ENCODE results near the gene CHD2.
"Not testable (repeated sequence)": the region's sequence is repeated elsewhere in the genome, so short reads cannot be mapped to it uniquely, and the experiment has no call there.

Gene CHD2

GRCh38 chr15:92914768-92915221 lies 14.7 kb downstream of the CHD2 start:
- Histone ChIP-seq H3K4me1 (ENCODE audit: control insufficient read depth in 1 of 2, insufficient read depth in 2 of 2, low read length in 2 of 2) (peaks cover 37 to 57% of the 10 kb centered on the region in 2 donors), H3K4me3 (ENCODE audit: low read depth in 1 of 2, low read length in 2 of 2) (no peak overlapping the region), H3K36me3 (ENCODE audit: control insufficient read depth in 1 of 2, insufficient read depth in 2 of 2, low read length in 2 of 2) (peaks cover 0 to 5% of the 10 kb centered on the region in 2 donors), H3K27ac (ENCODE audit: low read depth, low read length) (peak overlapping the region; percentile 47), H3K9me3 (ENCODE audit: control insufficient read depth in 1 of 2, low read length in 2 of 2) (no peaks in the 10 kb centered on the region), H3K9ac (ENCODE audit: low read depth in 1 of 2, low read length in 2 of 2) (peak overlapping the region in 1 of 2 donors; percentile 35), H3K27me3 (ENCODE audit: control insufficient read depth in 1 of 2, insufficient read depth in 2 of 2, low read length in 2 of 2) (no peaks in the 10 kb centered on the region)

- Histone ChIP-seq H3K4me3 (ENCODE audit: low read depth in 1 of 2, low read length in 2 of 2) (no peak overlapping the region), H3K27me3 (ENCODE audit: control insufficient read depth in 1 of 2, insufficient read depth in 2 of 2, low read length in 2 of 2) (no peaks in the 10 kb centered on the region), H3K36me3 (ENCODE audit: control insufficient read depth in 1 of 2, insufficient read depth in 2 of 2, low read length in 2 of 2) (no peaks in the 10 kb centered on the region), H3K27ac (ENCODE audit: low read depth, low read length) (no peak overlapping the region), H3K4me1 (ENCODE audit: control insufficient read depth in 1 of 2, insufficient read depth in 2 of 2, low read length in 2 of 2) (peaks cover 36 to 59% of the 10 kb centered on the region in 2 donors), H3K9ac (ENCODE audit: low read depth in 1 of 2, low read length in 2 of 2) (no peak overlapping the region), H3K9me3 (ENCODE audit: control insufficient read depth in 1 of 2, low read length in 2 of 2) (no peaks in the 10 kb centered on the region)
Observed at GRCh38 chr15:92915766-92916435, 15.8 kb downstream of the CHD2 start.

DNA sequence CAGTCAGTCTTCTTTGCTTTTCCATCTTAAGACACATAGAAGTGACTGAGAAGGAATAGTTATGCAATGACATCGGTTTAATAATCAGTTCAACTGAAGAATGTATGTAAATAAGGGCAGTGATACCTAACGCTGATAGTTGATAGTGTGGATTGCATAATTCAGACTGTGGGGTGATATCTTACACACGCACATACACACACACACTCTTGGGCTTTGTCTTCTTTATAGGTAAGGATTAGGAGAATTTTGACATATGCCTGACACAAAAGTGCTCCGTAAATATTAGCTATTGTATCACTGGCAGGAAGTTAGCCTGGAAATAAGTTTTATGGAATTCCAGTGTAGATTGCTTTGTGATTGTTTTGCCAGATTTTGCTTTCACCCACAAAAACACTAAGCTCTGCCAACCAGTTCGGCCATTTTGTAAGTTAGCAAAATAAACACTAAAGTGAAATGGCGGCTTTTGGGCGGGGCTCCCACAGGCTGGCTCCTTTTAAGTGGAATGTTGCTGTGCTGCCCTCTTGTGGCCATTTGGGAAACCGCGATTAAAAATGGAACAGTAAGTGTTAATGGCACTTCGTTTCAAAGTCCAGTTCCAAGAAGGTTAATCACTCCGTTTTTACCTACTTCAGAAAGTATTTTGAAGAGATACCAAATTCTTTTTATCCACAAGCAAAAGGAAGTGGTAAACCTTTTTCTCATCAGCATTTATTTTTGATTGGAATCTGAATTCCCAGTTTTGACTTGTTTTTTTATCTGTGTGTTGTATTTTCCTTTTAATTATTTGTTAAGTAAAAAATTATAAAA lies 17.7 kb downstream of the CHD2 start:
- Histone ChIP-seq H3K4me1 (ENCODE audit: control insufficient read depth in 1 of 2, insufficient read depth in 2 of 2, low read length in 2 of 2) (peaks cover 50 to 64% of the 10 kb centered on the region in 2 donors), H3K9ac (ENCODE audit: low read depth in 1 of 2, low read length in 2 of 2) (peak overlapping the region; percentile 11 to 49), H3K36me3 (ENCODE audit: control insufficient read depth in 1 of 2, insufficient read depth in 2 of 2, low read length in 2 of 2) (peaks cover 0 to 3% of the 10 kb centered on the region in 2 donors), H3K27me3 (ENCODE audit: control insufficient read depth in 1 of 2, insufficient read depth in 2 of 2, low read length in 2 of 2) (no peaks in the 10 kb centered on the region), H3K27ac (ENCODE audit: low read depth, low read length) (peak overlapping the region; percentile 63), H3K9me3 (ENCODE audit: control insufficient read depth in 1 of 2, low read length in 2 of 2) (no peaks in the 10 kb centered on the region), H3K4me3 (ENCODE audit: low read depth in 1 of 2, low read length in 2 of 2) (peak overlapping the region; percentile 5 to 21)

GRCh38 chr15:92918881-92919280 lies 18.8 kb downstream of the CHD2 start:
- not testable (repeated sequence) for H3K27ac ChIP-seq (ENCODE audit: low read depth, low read length); H3K27me3 ChIP-seq (ENCODE audit: control insufficient read depth in 1 of 2, insufficient read depth in 2 of 2, low read length in 2 of 2); H3K4me3 ChIP-seq (ENCODE audit: low read depth in 1 of 2, low read length in 2 of 2); H3K9me3 ChIP-seq (ENCODE audit: control insufficient read depth in 1 of 2, low read length in 2 of 2); H3K36me3 ChIP-seq (ENCODE audit: control insufficient read depth in 1 of 2, insufficient read depth in 2 of 2, low read length in 2 of 2); H3K9ac ChIP-seq (ENCODE audit: low read depth in 1 of 2, low read length in 2 of 2)
- peaks cover 51 to 60% of the 10 kb centered on the region in 2 donors for H3K4me1 ChIP-seq (ENCODE audit: control insufficient read depth in 1 of 2, insufficient read depth in 2 of 2, low read length in 2 of 2)

GRCh38 chr15:92920595-92921161 lies 20.6 kb downstream of the CHD2 start:
- no peaks in the 10 kb centered on the region for H3K27me3 ChIP-seq (ENCODE audit: control insufficient read depth in 1 of 2, insufficient read depth in 2 of 2, low read length in 2 of 2)
- no peaks in the 10 kb centered on the region for H3K9me3 ChIP-seq (ENCODE audit: control insufficient read depth in 1 of 2, low read length in 2 of 2)
- no peak overlapping the region for H3K27ac ChIP-seq (ENCODE audit: low read depth, low read length)
- peak overlapping the region in 1 of 2 donors; percentile 35 for H3K9ac ChIP-seq (ENCODE audit: low read depth in 1 of 2, low read length in 2 of 2)
- H3K4me3 ChIP-seq (ENCODE audit: low read depth in 1 of 2, low read length in 2 of 2), result no peak overlapping the region
- peaks cover 2 to 18% of the 10 kb centered on the region in 2 donors for H3K36me3 ChIP-seq (ENCODE audit: control insufficient read depth in 1 of 2, insufficient read depth in 2 of 2, low read length in 2 of 2)
- H3K4me1 ChIP-seq (ENCODE audit: control insufficient read depth in 1 of 2, insufficient read depth in 2 of 2, low read length in 2 of 2), result peaks cover 53 to 65% of the 10 kb centered on the region in 2 donors

DNA sequence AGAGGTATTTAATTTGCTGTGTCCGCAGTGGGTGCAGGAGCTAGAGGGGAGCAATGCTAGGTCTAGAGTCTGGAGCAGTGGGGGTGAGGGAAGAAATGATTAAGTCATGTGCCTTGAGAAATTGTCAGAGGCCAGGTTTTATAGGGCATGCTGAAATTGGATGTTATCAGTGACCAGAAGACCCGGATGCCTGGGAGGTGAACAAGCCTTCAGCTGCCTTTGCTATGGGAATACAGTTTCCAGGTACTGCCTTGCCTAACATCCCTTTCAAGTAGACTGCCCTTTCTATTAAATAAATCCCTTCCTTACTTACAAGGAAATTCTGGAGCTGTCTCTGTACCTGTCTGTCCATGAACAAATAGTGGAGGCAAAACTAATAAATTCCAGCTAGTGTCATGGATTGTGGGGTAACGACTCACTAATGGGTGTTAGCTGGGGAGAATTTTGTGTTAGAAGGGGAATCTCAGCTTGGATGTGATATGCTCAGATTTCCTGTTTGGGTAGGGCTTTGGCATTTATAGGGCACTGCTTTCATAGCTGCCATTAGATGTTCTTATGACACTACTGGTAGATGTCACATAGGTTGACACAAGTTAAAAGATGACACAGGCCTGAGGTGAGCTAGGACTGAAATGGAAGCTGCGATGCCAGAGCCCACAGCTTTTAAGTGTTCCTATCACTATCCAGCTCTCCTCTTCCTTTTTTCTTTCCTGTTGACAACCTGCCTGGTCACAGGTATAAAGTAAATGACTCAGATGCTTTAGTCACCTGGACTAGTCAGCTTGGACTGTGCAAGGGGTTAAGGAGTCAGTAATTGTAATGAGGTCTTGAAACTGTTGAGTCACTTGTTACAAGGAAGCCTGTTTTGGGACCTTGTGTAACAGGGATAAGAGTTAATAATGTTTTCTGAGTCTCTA lies 21.3 kb downstream of the CHD2 start:
- no peak overlapping the region for H3K4me3 ChIP-seq (ENCODE audit: low read depth in 1 of 2, low read length in 2 of 2)
- H3K9ac ChIP-seq (ENCODE audit: low read depth in 1 of 2, low read length in 2 of 2), result peak overlapping the region; percentile 15 to 35
- H3K36me3 ChIP-seq (ENCODE audit: control insufficient read depth in 1 of 2, insufficient read depth in 2 of 2, low read length in 2 of 2), result peaks cover 9 to 26% of the 10 kb centered on the region in 2 donors
- H3K27me3 ChIP-seq (ENCODE audit: control insufficient read depth in 1 of 2, insufficient read depth in 2 of 2, low read length in 2 of 2), result no peaks in the 10 kb centered on the region
- H3K4me1 ChIP-seq (ENCODE audit: control insufficient read depth in 1 of 2, insufficient read depth in 2 of 2, low read length in 2 of 2), result peaks cover 61 to 73% of the 10 kb centered on the region in 2 donors
- no peaks in the 10 kb centered on the region for H3K9me3 ChIP-seq (ENCODE audit: control insufficient read depth in 1 of 2, low read length in 2 of 2)
- H3K27ac ChIP-seq (ENCODE audit: low read depth, low read length), result peak overlapping the region; percentile 73

GRCh38 chr15:92922418-92923002 lies 22.4 kb downstream of the CHD2 start:
- Histone ChIP-seq H3K4me3 (ENCODE audit: low read depth in 1 of 2, low read length in 2 of 2) (peak overlapping the region in 1 of 2 donors; percentile 17), H3K4me1 (ENCODE audit: control insufficient read depth in 1 of 2, insufficient read depth in 2 of 2, low read length in 2 of 2) (peaks cover 58 to 69% of the 10 kb centered on the region in 2 donors), H3K9ac (ENCODE audit: low read depth in 1 of 2, low read length in 2 of 2) (peak overlapping the region in 1 of 2 donors; percentile 3), H3K36me3 (ENCODE audit: control insufficient read depth in 1 of 2, insufficient read depth in 2 of 2, low read length in 2 of 2) (peaks cover 14 to 34% of the 10 kb centered on the region in 2 donors), H3K27ac (ENCODE audit: low read depth, low read length) (peak overlapping the region; percentile 27), H3K27me3 (ENCODE audit: control insufficient read depth in 1 of 2, insufficient read depth in 2 of 2, low read length in 2 of 2) (no peaks in the 10 kb centered on the region), H3K9me3 (ENCODE audit: control insufficient read depth in 1 of 2, low read length in 2 of 2) (no peaks in the 10 kb centered on the region)

GRCh38 chr15:92924216-92924615 lies 24.1 kb downstream of the CHD2 start:
- Histone ChIP-seq H3K4me1 (ENCODE audit: control insufficient read depth in 1 of 2, insufficient read depth in 2 of 2, low read length in 2 of 2) (peaks cover 55 to 66% of the 10 kb centered on the region in 2 donors), H3K9me3 (ENCODE audit: control insufficient read depth in 1 of 2, low read length in 2 of 2) (no peaks in the 10 kb centered on the region), H3K4me3 (ENCODE audit: low read depth in 1 of 2, low read length in 2 of 2) (no peak overlapping the region), H3K36me3 (ENCODE audit: control insufficient read depth in 1 of 2, insufficient read depth in 2 of 2, low read length in 2 of 2) (peaks cover 31 to 52% of the 10 kb centered on the region in 2 donors), H3K9ac (ENCODE audit: low read depth in 1 of 2, low read length in 2 of 2) (no peak overlapping the region), H3K27ac (ENCODE audit: low read depth, low read length) (no peak overlapping the region), H3K27me3 (ENCODE audit: control insufficient read depth in 1 of 2, insufficient read depth in 2 of 2, low read length in 2 of 2) (no peaks in the 10 kb centered on the region)

DNA sequence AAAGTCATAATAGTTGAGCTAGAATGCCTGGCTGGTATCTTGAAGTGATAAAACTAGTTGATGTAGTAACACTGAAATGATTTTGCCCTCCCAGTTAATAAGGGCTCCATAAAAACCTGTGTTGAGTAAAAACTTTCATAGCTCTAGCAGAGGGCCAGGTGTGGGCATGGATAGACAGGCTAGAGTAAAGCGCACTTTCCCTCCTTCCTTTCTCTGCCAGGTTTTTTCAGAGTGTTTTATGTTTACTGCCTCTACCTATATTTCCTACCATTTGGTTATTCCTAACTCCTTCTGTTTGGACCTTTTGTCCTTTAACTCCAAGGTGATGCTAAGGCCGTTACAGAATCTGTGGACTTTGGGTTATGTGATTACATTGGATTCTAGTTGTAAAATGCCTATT lies 25.3 kb downstream of the CHD2 start:
- Histone ChIP-seq H3K9me3 (ENCODE audit: control insufficient read depth in 1 of 2, low read length in 2 of 2) (no peaks in the 10 kb centered on the region), H3K27me3 (ENCODE audit: control insufficient read depth in 1 of 2, insufficient read depth in 2 of 2, low read length in 2 of 2) (no peaks in the 10 kb centered on the region), H3K36me3 (ENCODE audit: control insufficient read depth in 1 of 2, insufficient read depth in 2 of 2, low read length in 2 of 2) (peaks cover 38 to 62% of the 10 kb centered on the region in 2 donors), H3K4me3 (ENCODE audit: low read depth in 1 of 2, low read length in 2 of 2) (no peak overlapping the region), H3K9ac (ENCODE audit: low read depth in 1 of 2, low read length in 2 of 2) (no peak overlapping the region), H3K27ac (ENCODE audit: low read depth, low read length) (no peak overlapping the region), H3K4me1 (ENCODE audit: control insufficient read depth in 1 of 2, insufficient read depth in 2 of 2, low read length in 2 of 2) (peaks cover 52 to 56% of the 10 kb centered on the region in 2 donors)
